Activated T-cell treated with anti-CD3 and anti-CD28 coated beads for 24 hours (primary cell): ENCODE data around the gene RHOT2.

ENCODE experiments used
- DNase-seq: peaks from one replicate; pipeline ENCODE4 v3.0.0-alpha.2; 2020; ENCODE audit warnings: low read depth

The RHOT2 gene

GRCh38 chr16:667780-668518, at the start of gene RHOT2:
TSS of gene RHOT2 (plus strand) at chr16:668132. CDS start at chr16:668200, 68 bp downstream.
- DNase-seq: peak; percentile 90

DNA sequence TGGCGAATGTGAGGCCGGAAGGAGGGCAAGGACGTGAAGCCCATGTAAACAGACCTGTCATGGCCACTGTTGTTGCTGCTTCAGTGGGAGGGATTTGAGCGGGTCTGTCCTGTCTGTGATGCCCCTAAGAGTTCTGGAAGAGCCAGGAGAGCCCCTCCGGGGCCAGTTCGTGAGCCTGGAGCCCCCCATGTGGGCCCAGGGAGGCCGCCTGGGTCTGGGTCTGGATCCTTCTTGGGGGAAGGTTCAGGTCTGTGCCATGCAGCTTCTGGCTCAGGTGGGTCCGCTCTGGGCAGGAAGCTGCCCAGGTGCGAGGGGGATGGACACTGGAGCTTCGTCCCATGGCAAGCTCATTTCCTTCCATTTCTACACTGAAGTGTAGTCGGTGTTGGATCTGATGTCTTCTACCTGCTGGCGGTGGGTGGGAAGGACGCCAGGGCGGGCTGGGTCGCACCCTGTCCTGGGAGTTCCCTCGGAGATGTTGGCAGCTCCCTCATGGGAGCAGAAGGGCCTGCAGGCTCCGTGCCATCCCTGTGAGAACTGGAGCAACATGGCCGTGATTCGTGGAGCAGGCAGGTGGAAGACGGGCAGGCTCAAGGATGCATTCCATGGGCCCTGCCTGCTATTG, 48.3 kb upstream of the RHOT2 start:
- DNase-seq: no peak

GRCh38 chr16:620700-621525, 47.0 kb upstream of the RHOT2 start:
- no peak for DNase-seq

DNA sequence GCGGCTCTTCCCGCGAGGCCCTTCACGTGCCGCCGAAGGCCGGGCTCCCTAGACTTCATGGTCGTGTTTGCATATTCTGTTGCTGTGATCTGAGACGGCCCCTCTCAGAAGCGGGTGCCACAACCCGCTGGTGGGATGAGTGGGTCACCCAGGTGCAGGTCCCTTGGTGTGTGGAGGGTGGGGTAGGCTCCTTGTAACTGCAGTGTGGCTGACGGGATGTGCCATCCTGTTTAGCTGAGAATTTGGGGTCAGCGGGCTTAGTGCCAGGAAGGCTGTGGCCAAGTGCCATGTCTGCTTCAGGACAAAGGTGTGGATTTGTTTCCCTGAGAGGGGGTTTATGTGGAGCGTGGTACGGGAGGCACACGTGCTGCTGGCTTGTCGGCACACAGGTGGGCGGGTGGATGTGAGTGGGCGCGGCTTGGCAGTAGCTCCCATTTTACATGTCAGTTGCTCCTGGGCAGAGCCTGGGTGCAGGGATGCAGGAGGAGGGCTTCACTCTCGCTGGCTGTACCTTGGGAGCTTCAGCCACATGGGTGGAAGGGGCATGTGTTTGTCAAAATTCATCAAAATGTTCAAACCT, 46.3 kb upstream of the RHOT2 start:
- no peak for DNase-seq

GRCh38 chr16:622920-623280, 45.0 kb upstream of the RHOT2 start:
- DNase-seq: no peak

DNA sequence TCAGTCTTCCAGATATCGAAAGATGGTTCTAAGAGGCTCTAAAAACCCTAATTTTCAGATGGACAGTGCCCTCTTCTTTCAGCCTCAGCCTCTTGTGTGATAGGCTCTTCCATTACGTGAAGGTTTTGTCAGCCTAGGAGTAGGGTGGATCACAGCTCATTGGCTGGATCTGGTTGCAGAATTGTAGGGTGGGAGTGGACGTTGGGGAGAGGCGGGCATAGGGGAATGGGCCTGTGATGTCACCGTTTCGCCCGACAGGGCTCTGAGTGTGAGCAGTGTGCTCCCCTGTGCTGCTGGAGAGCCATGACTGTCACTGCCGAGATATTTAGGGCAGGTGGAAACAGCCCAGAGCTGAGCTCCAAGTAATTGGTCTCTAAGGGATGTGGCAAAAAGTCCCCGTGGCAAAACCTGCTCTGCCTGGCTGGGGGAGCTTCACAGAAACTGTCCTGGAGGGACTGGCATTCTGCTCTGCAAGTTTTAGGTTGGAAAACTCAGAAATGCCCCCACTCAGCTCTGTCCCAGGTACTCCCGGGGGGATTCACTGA, 43.3 kb upstream of the RHOT2 start:
- no peak for DNase-seq

DNA sequence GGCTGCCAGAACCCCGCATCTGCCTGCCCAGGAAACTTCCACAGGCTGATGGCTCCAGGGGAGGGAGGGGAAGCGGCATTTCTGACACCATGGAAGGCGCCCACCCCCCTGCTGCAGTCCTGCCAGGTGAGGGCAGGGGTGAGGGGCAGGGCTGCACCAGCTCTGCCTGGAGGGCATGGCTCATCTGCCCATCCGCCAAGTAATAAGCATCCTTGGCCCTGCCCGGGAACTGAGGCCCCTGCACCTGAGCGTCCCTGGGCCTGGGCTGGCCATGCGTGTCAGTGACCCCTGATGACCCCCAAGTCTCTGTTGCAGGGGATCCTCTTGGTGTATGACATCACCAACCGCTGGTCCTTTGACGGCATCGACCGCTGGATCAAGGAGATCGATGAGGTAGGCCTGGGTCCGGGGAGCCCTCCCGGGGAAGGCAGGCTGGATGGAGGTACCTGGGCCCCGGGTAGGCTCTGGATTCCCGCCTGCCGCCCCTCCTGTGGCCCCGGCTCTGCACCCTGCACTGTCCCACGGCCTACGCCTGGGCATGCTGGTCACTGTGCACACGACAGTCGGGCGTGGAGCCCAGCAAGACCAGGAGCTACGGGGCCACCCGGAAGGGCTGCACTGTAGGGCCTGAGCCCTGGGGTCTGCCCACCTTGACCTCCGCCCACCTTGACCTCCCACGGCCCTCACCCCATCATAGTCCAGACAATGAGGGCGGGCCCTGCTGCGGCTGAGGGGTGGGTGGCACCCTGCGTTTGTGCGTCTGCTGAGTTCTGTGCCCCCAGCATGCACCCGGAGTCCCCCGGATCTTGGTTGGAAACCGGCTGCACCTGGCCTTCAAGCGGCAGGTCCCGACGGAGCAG, 42.6 kb upstream of the RHOT2 start:
- no peak for DNase-seq

DNA sequence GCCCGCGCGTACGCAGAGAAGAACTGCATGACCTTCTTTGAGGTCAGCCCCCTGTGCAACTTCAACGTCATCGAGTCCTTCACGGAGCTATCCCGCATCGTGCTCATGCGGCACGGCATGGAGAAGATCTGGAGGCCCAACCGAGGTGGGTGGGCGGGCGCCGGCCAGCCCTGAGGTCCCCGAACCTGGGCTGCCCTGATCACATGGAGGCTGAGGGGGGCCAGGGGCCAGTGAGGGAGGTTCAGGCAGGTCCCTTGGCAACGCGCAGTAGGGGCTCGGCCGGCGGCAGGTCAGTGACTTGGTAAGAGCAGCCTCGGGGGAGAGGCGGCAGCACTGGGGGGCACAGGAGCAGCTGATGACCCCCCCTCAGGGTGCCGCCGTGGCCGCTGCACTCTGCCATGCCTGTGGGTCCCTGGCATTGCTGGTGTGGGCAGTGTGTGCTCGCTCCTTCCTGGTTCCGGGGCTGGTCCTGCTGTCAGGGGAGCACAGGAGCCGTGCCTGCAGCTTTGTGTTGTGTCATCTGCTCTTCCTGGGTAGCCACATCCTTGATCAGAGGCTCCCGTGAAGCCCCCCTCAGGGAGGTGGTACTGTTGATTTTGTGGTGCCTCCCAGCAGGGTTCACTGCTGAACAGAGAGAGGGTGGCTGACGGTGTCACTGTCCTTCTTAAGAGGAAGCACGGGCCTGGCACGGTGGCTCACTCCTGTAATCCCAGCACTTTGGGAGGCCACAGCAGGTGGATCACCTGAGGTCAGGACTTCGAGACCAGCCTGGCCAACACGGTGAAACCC, 41.8 kb upstream of the RHOT2 start:
- DNase-seq: no peak

DNA sequence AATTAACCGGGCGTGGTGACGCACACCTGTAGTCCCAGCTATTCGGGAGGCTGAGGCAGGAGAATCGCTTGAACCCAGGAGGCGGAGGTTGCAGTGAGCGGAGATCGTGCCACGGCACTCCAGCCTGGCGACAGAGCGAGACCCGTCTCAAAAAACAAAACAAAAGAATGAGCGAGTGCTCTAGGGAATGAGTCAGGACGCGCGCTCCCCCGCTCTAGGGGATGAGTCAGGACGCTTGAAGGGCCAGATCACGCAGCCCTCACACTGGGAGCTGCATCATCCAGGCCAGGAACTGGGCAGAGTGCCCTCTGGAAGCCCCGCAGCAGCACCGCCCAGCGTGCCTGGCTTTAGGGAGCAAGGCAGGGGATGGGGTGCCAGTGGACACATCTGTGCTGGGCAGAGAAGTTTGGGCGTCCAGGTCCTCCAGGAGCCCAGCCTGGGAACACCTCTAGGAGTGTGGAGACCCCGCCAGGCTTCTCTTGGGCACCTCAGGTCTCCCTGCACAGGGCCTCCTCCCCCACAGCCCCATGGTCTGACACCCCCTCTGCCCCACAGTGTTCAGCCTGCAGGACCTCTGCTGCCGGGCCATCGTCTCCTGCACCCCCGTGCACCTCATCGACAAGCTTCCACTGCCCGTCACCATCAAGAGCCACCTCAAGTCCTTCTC, 41.0 kb upstream of the RHOT2 start:
- no peak for DNase-seq

- no peak for DNase-seq
Observed at GRCh38 chr16:627454-628239, 40.3 kb upstream of the RHOT2 start.

DNA sequence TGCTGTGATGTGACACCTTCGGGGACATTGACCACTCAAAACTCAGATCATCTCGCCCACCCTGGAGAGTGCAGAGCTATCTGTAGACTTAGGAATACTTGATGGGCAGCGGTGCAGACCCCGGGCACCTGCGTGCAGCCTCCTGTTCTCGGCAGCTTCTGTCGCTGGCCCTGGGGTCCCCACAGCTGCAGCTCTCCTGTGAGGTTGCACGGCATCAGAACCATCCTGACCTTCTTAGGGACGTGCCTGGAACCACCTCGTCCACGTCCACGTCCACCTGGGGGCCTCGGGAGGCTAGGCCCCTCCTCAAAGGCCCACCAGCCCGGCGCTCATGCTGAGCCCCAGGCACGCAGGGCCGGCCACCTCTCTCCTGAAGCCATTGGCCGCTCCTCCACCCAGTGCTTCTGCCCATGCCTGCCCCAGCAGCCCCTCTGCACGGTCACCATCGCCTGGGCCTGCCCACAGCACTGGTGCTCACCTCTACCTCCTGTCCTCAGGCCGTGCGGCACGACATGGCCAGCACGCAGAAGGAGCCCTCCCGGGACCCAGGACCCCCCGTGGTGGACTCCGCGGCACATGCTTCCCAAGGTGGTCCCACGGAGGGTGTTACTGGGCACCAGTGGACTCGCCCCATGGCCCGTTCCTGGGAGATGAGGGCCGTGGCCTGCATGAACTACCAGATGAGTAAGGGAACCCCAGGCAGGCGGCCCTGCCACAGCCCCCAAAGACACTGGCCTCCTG, 39.4 kb upstream of the RHOT2 start:
- no peak for DNase-seq

DNA sequence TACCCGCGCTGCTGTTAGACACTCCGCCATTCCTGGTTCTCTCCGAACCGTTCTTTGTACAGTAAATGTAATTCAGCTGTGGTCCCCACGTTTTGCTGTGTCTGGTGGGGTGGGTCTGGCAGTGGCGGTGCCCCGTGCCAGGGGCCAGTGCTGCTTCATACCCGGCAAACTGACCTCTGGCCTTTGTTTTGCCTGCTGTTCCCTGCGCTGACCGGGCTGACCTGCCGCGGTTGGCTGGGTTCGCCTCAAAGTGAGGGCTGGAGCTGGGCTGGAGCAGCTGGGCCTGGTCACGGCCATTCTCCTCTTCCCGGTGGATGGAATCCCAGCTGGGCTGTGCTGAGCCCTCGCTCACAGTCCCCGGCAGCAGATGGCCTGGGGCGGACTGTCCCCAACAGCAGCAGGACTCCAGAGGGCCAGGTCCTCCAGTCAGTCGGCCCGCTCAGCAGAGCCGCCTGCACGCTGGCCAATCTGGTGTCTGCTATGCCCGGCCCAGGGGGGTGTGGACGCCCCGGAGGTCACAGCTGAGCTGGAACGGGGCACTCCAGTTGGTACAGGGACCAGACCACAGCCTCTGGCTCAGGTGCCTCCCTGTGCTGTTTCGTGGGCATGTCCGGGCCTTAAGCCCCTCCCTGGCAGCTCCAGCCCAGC, 38.6 kb upstream of the RHOT2 start:
- DNase-seq: no peak

- DNase-seq: no peak
Observed at GRCh38 chr16:629833-630248, 38.1 kb upstream of the RHOT2 start.

- no peak for DNase-seq
Observed at GRCh38 chr16:630249-630814, 37.6 kb upstream of the RHOT2 start.

DNA sequence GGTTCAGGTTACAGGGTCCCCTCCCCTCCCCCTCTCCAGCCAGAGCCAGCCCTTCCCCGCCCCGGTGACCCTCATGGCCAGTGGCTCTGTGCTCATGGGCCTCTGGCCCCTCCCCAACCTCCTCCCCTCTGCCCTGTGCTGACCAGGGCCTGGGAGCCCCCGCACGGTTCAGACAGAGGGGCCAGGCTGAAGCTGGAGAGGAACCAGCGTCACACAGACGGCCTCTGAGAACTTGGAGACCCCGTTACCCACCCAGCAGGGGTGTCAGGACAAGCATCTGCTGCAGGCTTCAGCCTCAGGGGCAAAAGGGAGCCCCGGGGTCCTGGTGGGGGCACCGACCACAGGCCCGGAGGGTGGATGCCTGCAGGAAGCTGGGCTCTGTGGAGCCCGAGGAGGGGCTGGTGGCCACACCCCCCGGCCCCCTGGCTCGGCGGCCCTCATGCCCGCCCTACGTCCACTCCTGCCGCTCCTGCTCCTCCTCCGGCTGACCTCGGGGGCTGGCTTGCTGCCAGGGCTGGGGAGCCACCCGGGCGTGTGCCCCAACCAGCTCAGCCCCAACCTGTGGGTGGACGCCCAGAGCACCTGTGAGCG, 37.0 kb upstream of the RHOT2 start, which contains the start of gene WFIKKN1:
TSS of gene WFIKKN1 (plus strand) at position 171 of the 591 bp plus-strand sequence. CDS start at position 440, 269 bp downstream.
- DNase-seq: no peak

DNA sequence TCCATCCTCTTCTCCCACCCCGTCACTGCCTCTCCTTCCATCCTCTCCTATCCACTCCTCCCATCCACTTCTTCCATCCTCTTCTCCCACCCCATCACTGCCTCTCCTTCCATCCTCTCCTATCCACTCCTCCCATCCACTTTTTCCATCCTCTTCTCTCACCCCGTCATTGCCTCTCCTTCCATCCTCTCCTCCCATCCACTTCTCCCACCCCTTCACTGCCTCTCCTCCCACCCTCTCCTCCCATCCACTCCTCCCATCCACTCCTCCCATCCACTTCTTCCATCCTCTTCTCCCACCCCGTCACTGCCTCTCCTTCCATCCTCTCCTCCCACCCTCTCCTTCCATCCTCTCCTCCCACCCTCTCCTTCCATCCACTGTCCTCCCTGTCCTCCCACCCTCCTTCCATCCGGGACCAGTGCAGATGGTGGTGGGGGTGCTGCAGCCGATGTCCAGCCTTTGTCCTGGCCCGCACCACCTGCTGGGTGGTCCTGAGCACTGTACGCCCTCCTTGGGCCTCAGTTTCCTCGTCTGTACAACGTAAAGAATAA, 36.0 kb upstream of the RHOT2 start:
- DNase-seq: no peak
